ENCODE measurements around the gene DBNL. TPM values are rescaled to one million over a fixed set of nuclear protein-coding genes. Genes with fewer than 3 reads are reported as not detected.

The DBNL gene
- total RNA-seq, 2 experiments from 2014 or later = 175 to 176 TPM

DNA sequence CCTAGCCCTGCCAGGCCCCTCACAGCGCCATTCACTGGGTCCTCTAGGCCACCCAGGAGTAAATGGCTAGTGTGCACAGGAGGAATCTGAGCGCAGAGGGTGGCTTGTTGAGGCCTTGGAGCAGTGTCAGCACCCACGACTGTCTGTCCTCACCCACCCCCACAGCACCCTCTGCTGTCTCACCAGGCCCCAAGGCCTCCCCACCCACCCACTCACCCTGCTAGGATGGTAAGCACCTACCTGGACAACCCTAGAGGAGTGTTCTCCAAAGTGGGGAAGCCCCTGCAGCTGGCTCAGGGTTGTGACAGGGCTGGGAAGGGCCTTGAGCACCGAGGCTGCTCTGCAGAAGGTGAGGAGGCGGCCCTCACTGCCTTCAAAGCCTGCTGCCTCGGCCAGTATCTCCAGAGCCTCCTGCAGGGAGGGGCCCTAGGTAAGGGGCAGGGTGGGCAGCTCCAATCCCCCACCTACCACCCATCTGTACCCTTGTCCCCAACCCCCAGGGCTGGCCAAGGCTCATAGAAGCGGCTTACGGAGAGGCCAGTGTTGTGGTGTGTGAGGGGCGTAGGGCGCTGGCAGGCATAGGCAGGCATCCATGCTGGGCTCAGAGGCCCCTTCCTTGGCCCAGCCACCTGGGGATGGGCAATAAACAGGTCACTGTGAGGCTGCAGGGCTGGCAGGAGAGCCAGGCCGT, 35.0 kb downstream of the DBNL start:
- Mint-ChIP-seq H3K4me3 (no peak overlapping the region), H3K36me3 (ENCODE audit: low read depth) (peaks cover 46% of the 10 kb centered on the region), H3K9me3 (no peaks in the 10 kb centered on the region), H3K4me1 (peaks cover 46% of the 10 kb centered on the region), H3K27me3 (no peaks in the 10 kb centered on the region), H3K27ac (no peak overlapping the region)
- ChIA-PET POLR2A (interaction anchor here (4.6 kb wide), 1 partner anchor 12 kb away, joined by 42 read pairs; no protein-coding TSS in a partner anchor), CTCF (no interaction called here)
- DNase-seq = no peak

- POLR2A ChIA-PET = interaction anchor here (1.8 to 4.6 kb wide), 3 partner anchors 12 to 121 kb away, joined by 6 to 42 read pairs (median 35); partner anchors contain the start of genes DBNL and YKT6
- CTCF ChIA-PET = no interaction called here
- no peak overlapping the region for H3K27ac Mint-ChIP-seq
- no peak overlapping the region for H3K4me3 Mint-ChIP-seq
- no peaks in the 10 kb centered on the region for H3K9me3 Mint-ChIP-seq
- H3K4me1 Mint-ChIP-seq = peaks cover 46% of the 10 kb centered on the region
- no peaks in the 10 kb centered on the region for H3K27me3 Mint-ChIP-seq
- H3K36me3 Mint-ChIP-seq (ENCODE audit: low read depth) = peaks cover 46% of the 10 kb centered on the region
- no peak for DNase-seq
These were observed 35.6 kb downstream of the DBNL start for GRCh38 chr7:44080118-44080517.

- H3K27ac Mint-ChIP-seq = peak overlapping the region; percentile 83
- H3K36me3 Mint-ChIP-seq (ENCODE audit: low read depth) = peaks cover 39% of the 10 kb centered on the region
- ChIA-PET CTCF (interaction anchor here (0.9 kb wide), 1 partner anchor 34 kb away, joined by 3 read pairs; no protein-coding TSS in a partner anchor), POLR2A (interaction anchor here (0.7 to 4.6 kb wide), 16 partner anchors 8 to 767 kb away, joined by 3 to 42 read pairs (median 4); partner anchors contain the start of genes DBNL, H2AZ2, PGAM2 and POLD2)
- H3K9me3 Mint-ChIP-seq = no peaks in the 10 kb centered on the region
- peak overlapping the region; percentile 78 for H3K4me3 Mint-ChIP-seq
- no peak for DNase-seq
- H3K4me1 Mint-ChIP-seq = peaks cover 46% of the 10 kb centered on the region
- no peaks in the 10 kb centered on the region for H3K27me3 Mint-ChIP-seq
These were observed 36.3 kb downstream of the DBNL start for GRCh38 chr7:44080686-44081265.

- peaks cover 35% of the 10 kb centered on the region for H3K36me3 Mint-ChIP-seq (ENCODE audit: low read depth)
- peak overlapping the region; percentile 83 for H3K27ac Mint-ChIP-seq
- CTCF ChIA-PET = interaction anchor here (0.6 to 0.9 kb wide), 4 partner anchors 34 to 116 kb away, joined by 3 to 4 read pairs (median 3); partner anchors contain the start of gene POLD2
- H3K27me3 Mint-ChIP-seq = no peaks in the 10 kb centered on the region
- H3K9me3 Mint-ChIP-seq = no peaks in the 10 kb centered on the region
- peaks cover 46% of the 10 kb centered on the region for H3K4me1 Mint-ChIP-seq
- POLR2A ChIA-PET = interaction anchor here (0.7 to 4.6 kb wide), 16 partner anchors 9 to 767 kb away, joined by 3 to 42 read pairs (median 4); partner anchors contain the start of genes DBNL, H2AZ2, PGAM2 and POLD2
- peak; percentile 47 for DNase-seq
- peak overlapping the region; percentile 78 for H3K4me3 Mint-ChIP-seq
These were observed 36.8 kb downstream of the DBNL start for GRCh38 chr7:44081266-44081748.

GRCh38 chr7:44082541-44083207, 38.2 kb downstream of the DBNL start:
- POLR2A ChIA-PET = no interaction called here

DNA sequence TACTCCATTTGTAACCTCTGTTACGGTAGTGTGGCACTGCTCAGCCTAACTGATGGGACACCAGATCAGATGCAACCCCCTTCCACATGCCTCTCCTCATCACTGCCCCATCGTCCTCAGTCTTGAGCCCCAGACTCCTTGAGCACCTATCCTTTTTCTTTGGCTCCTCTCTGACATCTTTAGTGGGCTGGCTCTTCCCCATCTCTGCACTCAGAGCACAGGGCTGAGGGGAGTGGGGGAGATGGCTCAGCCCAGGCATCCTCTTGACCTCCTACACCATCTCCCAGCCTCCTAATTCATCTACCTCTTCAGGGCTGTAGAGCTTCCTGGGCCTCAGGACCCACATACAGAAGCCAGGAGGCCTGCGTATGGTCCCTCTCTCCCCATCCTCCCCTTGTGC, 39.3 kb downstream of the DBNL start:
- DNase-seq = no peak
- ChIA-PET CTCF (no interaction called here), POLR2A (interaction anchor here (0.8 to 1.0 kb wide), 2 partner anchors 39 kb away, joined by 3 read pairs; partner anchors contain the start of gene DBNL)
- no peaks in the 10 kb centered on the region for H3K9me3 Mint-ChIP-seq
- H3K4me3 Mint-ChIP-seq = peak overlapping the region; percentile 78
- no peaks in the 10 kb centered on the region for H3K27me3 Mint-ChIP-seq
- H3K27ac Mint-ChIP-seq = no peak overlapping the region
- peaks cover 33% of the 10 kb centered on the region for H3K4me1 Mint-ChIP-seq
- peaks cover 12% of the 10 kb centered on the region for H3K36me3 Mint-ChIP-seq (ENCODE audit: low read depth)

More at GRCh38 chr7:44082541-44083207, 38.2 kb downstream of the DBNL start:
- DNase-seq = peak; percentile 99
- H3K9me3 Mint-ChIP-seq = no peaks in the 10 kb centered on the region
- peaks cover 22% of the 10 kb centered on the region for H3K36me3 Mint-ChIP-seq (ENCODE audit: low read depth)
- peaks cover 43% of the 10 kb centered on the region for H3K4me1 Mint-ChIP-seq
- peak overlapping the region; percentile 40 for H3K27ac Mint-ChIP-seq
- no peaks in the 10 kb centered on the region for H3K27me3 Mint-ChIP-seq
- CTCF ChIA-PET = no interaction called here
- H3K4me3 Mint-ChIP-seq = peak overlapping the region; percentile 78

DNA sequence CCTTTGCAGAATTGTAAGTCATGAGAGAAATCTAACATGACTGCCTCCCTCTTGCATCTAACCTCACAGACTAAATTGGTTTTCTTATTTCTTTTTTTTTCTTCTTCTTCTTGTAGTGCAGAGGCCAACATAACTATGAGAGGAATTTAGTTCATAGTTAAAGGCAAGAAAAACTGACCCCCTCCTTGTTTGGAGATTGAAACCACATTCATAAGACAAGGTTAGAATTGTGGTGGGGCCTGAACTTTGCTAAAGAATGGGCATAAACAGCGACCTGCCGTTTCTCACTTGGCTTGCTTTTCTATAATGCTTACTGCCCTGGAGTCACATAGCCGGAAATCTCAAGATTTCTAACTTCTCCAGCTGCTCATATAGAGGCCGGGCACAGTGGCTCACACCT, 40.2 kb downstream of the DBNL start:
- no peak overlapping the region for H3K27ac Mint-ChIP-seq
- H3K27me3 Mint-ChIP-seq = no peaks in the 10 kb centered on the region
- H3K9me3 Mint-ChIP-seq = no peaks in the 10 kb centered on the region
- CTCF ChIA-PET = interaction anchor here (1.1 kb wide), 1 partner anchor 13 kb away, joined by 5 read pairs; no protein-coding TSS in a partner anchor
- peaks cover 8% of the 10 kb centered on the region for H3K36me3 Mint-ChIP-seq (ENCODE audit: low read depth)
- peaks cover 28% of the 10 kb centered on the region for H3K4me1 Mint-ChIP-seq
- no peak for DNase-seq
- POLR2A ChIA-PET = interaction anchor here (0.8 kb wide), 1 partner anchor 40 kb away, joined by 3 read pairs; the partner anchor contains the start of gene DBNL
- no peak overlapping the region for H3K4me3 Mint-ChIP-seq

GRCh38 chr7:44085546-44085945, 41.0 kb downstream of the DBNL start:
- DNase-seq = no peak
- Mint-ChIP-seq H3K27ac (no peak overlapping the region), H3K4me1 (peaks cover 23% of the 10 kb centered on the region), H3K4me3 (no peak overlapping the region), H3K27me3 (no peaks in the 10 kb centered on the region), H3K36me3 (ENCODE audit: low read depth) (peaks cover 8% of the 10 kb centered on the region), H3K9me3 (no peaks in the 10 kb centered on the region)
- ChIA-PET CTCF (interaction anchor here (1.1 kb wide), 1 partner anchor 12 kb away, joined by 5 read pairs; no protein-coding TSS in a partner anchor), POLR2A (no interaction called here)

GRCh38 chr7:44086627-44087026, 42.1 kb downstream of the DBNL start:
- H3K4me1 Mint-ChIP-seq = peaks cover 13% of the 10 kb centered on the region
- CTCF ChIA-PET = no interaction called here
- H3K27me3 Mint-ChIP-seq = no peaks in the 10 kb centered on the region
- no peak for DNase-seq
- no peaks in the 10 kb centered on the region for H3K9me3 Mint-ChIP-seq
- H3K4me3 Mint-ChIP-seq = no peak overlapping the region
- no peaks in the 10 kb centered on the region for H3K36me3 Mint-ChIP-seq (ENCODE audit: low read depth)
- POLR2A ChIA-PET = no interaction called here
- H3K27ac Mint-ChIP-seq = no peak overlapping the region

DNA sequence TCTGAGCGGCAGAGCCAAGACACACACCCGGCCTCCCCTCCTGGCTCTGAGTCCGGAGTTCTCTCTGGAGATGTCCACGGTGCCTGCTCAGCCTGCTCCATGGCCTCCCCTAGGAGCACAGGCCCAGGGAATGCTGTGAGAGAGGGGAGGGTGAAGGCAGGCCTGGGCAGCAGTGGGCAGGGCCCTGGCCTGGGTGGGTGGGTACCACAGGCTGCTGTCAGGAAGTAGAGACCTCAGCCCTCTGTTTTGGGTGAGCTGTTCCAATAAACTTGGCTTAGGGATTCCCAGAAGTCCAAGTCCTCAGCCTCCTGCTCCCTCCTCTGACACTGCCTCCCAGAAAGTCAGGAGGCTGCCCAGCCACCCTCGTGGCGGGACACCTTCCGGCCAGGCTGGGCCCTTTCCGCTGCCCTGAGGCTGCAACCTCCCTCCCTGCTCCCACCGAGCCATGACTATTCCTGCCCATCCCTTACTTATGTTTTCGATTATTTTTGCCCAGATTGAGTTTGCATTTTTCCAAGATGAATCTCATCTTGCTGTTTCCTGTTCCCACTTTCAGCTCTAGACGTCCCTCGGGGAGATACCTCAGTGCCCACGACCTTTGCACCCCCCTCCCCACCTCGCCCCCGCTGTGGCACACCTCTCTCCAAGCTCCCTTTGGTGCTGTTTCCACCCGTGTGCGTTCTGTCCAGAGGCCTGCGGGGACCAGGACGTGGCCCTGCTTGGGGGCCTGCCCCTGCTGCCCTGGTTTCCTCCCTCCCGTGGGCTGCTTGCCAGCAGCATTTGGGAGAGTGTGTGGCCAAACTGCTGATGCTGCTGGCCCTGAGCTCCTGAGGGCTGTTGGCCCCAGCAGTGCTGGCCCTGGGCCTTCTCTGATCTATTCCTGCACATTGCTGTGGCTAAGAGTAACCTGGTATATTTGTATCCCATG, 43.7 kb downstream of the DBNL start:
- Mint-ChIP-seq H3K4me1 (peaks cover 7% of the 10 kb centered on the region), H3K27ac (no peak overlapping the region), H3K27me3 (no peaks in the 10 kb centered on the region), H3K4me3 (no peak overlapping the region), H3K36me3 (ENCODE audit: low read depth) (no peaks in the 10 kb centered on the region), H3K9me3 (no peaks in the 10 kb centered on the region)
- no peak for DNase-seq
- ChIA-PET CTCF (no interaction called here), POLR2A (no interaction called here)

GRCh38 chr7:44093102-44093641, 48.7 kb downstream of the DBNL start:
- H3K27me3 Mint-ChIP-seq = peaks cover 2% of the 10 kb centered on the region
- H3K9me3 Mint-ChIP-seq = no peaks in the 10 kb centered on the region
- H3K4me1 Mint-ChIP-seq = peaks cover 16% of the 10 kb centered on the region
- no peak overlapping the region for H3K4me3 Mint-ChIP-seq
- DNase-seq = no peak
- H3K36me3 Mint-ChIP-seq (ENCODE audit: low read depth) = no peaks in the 10 kb centered on the region
- ChIA-PET CTCF (no interaction called here), POLR2A (no interaction called here)
- H3K27ac Mint-ChIP-seq = no peak overlapping the region

DNA sequence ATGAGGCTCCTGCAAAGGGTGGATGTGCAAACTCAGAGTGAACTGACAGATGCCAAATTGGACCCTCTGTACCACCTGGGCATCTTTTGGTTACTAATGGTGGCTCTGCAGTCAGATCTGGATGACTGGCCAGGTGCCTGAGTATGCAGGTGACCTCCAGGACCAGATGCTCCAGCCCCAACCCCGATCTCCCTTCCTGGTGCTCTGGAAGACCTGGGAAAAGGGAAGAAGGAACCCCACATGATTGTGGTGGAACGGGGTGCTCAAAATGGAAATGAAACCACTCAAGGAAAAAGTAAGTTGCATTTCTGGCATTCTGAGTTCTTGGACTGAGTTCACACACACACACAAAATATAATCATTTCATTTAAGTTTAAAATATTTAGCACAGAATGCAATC, 49.9 kb downstream of the DBNL start:
- ChIA-PET CTCF (no interaction called here), POLR2A (interaction anchor here (1.0 kb wide), 1 partner anchor 15 kb away, joined by 3 read pairs; no protein-coding TSS in a partner anchor)
- H3K4me3 Mint-ChIP-seq = no peak overlapping the region
- no peaks in the 10 kb centered on the region for H3K36me3 Mint-ChIP-seq (ENCODE audit: low read depth)
- peaks cover 16% of the 10 kb centered on the region for H3K4me1 Mint-ChIP-seq
- no peak overlapping the region for H3K27ac Mint-ChIP-seq
- no peak for DNase-seq
- no peaks in the 10 kb centered on the region for H3K9me3 Mint-ChIP-seq
- H3K27me3 Mint-ChIP-seq = peaks cover 2% of the 10 kb centered on the region
